IMR-90 (cell line): ENCODE data around the gene ZFX. TPM values are rescaled to one million over a fixed set of nuclear protein-coding genes. Genes with fewer than 3 reads are reported as not detected.

Experiments used
- ATAC-seq: fragments of 200-7000 bp; cut with Tn5 transposase; 2 replicates; pipeline ENCODE4 v1.9.1; 2020; ENCODE audit warnings: low read depth, mild to moderate bottlenecking, moderate library complexity
- BruUV-seq: library from RNA; stranded (reverse); fragments of 400-500 nt; replicated peaks from 2 replicates; lab custom pipeline; 2021; lab: Mats Ljungman, UMichigan
- CTCF ChIA-PET: fragments of 300-600 bp; formaldehyde crosslinking; extraction: SDS; loops from one replicate; lab custom pipeline; 2021; ENCODE audit warnings: antibody characterized with exemption; lab: Yijun Ruan, JAX
- POLR2A ChIA-PET: fragments of 300-600 bp; sonication (Branson Sonifier 250); formaldehyde crosslinking; loops from one replicate; lab custom pipeline; 2022; ENCODE audit warnings: antibody characterized with exemption; ENCODE audit not compliant: unreplicated experiment; lab: Charles Lee
- DNase-seq: peaks from one replicate; pipeline ENCODE4 v3.0.0; 2013
- H2AFZ ChIP-seq: replicated peaks from 2 replicates; pipeline ENCODE3; 2013; ENCODE audit warnings: low read length, mild to moderate bottlenecking; ENCODE audit not compliant: poor library complexity
- H2AK5ac ChIP-seq: 2 replicates; pipeline ENCODE4 v1.6.1; 2013; ENCODE audit warnings: low read depth, low read length, inconsistent platforms
- H2AK9ac ChIP-seq: replicated peaks from 2 replicates; pipeline ENCODE3; 2013; ENCODE audit warnings: mild to moderate bottlenecking, low read depth, low read length, moderate library complexity; ENCODE audit not compliant: poor library complexity
- H2BK120ac ChIP-seq: 2 replicates; pipeline ENCODE4 v1.6.1; 2013; ENCODE audit warnings: low read depth, low read length, inconsistent platforms
- H2BK15ac ChIP-seq: 3 replicates; pipeline ENCODE4 v1.6.1; 2013; ENCODE audit warnings: low read depth, low read length, inconsistent platforms
- H2BK20ac ChIP-seq: 2 replicates; pipeline ENCODE4 v1.6.1; 2013; ENCODE audit warnings: low read depth, mild to moderate bottlenecking, inconsistent platforms, low read length, moderate library complexity
- H2BK5ac ChIP-seq: 2 replicates; pipeline ENCODE4 v1.6.1; 2013; ENCODE audit warnings: mild to moderate bottlenecking, low read depth, low read length, inconsistent platforms; ENCODE audit not compliant: poor library complexity, severe bottlenecking
- H3K14ac ChIP-seq: replicated peaks from 2 replicates; pipeline ENCODE4 v1.6.1; 2013; ENCODE audit warnings: low read depth, low read length, inconsistent platforms
- H3K18ac ChIP-seq: 2 replicates; pipeline ENCODE4 v1.6.1; 2013; ENCODE audit warnings: low read depth, low read length, control low read depth
- H3K23ac ChIP-seq: 2 replicates; pipeline ENCODE4 v1.6.1; 2013; ENCODE audit warnings: low read depth, low read length, inconsistent platforms
- H3K27ac ChIP-seq: 2 replicates; pipeline ENCODE4 v1.5.1; 2013; ENCODE audit warnings: mild to moderate bottlenecking, control low read depth, low read length; ENCODE audit not compliant: insufficient read depth
- H3K27me3 ChIP-seq: 2 replicates; pipeline ENCODE4 v1.6.1; 2013; ENCODE audit warnings: low read length; ENCODE audit not compliant: control insufficient read depth, insufficient read depth
- H3K36me3 ChIP-seq: 2 replicates; pipeline ENCODE4 v1.6.1; 2013; ENCODE audit warnings: low read length, mixed read lengths; ENCODE audit not compliant: control insufficient read depth, insufficient read depth
- H3K4ac ChIP-seq: 2 replicates; pipeline ENCODE4 v1.6.1; 2013; ENCODE audit warnings: low read depth, low read length, inconsistent platforms
- H3K4me1 ChIP-seq: 2 replicates; pipeline ENCODE4 v1.6.1; 2013; ENCODE audit warnings: low read length, mixed read lengths; ENCODE audit not compliant: control insufficient read depth, insufficient read depth
- H3K4me2 ChIP-seq: 2 replicates; pipeline ENCODE4 v1.6.1; 2013; ENCODE audit warnings: low read depth, mild to moderate bottlenecking, control low read depth, low read length, moderate library complexity
- H3K4me3 ChIP-seq: 2 replicates; pipeline ENCODE4 v1.5.1; 2013; ENCODE audit warnings: low read depth, mild to moderate bottlenecking, control low read depth, low read length, moderate library complexity; ENCODE audit not compliant: insufficient read depth
- H3K56ac ChIP-seq: 2 replicates; pipeline ENCODE4 v1.6.1; 2013; ENCODE audit warnings: low read length, inconsistent platforms; ENCODE audit not compliant: insufficient read depth; ENCODE audit errors: extremely low read depth
- H3K79me1 ChIP-seq, 2 experiments: 2 replicates each; pipeline ENCODE4 v1.6.1; 2013; ENCODE audit warnings: low read length in 2 of 2, inconsistent platforms in 1 of 2, low read depth in 1 of 2
- H3K9ac ChIP-seq: 2 replicates; pipeline ENCODE4 v1.6.1; 2013; ENCODE audit warnings: low read depth, low read length, control low read depth
- H3K9me1 ChIP-seq: 2 replicates; pipeline ENCODE4 v1.6.1; 2013; ENCODE audit warnings: low read length, inconsistent platforms; ENCODE audit not compliant: insufficient read depth
- H3K9me3 ChIP-seq: 2 replicates; pipeline ENCODE4 v1.6.1; 2013; ENCODE audit warnings: low read length; ENCODE audit not compliant: control insufficient read depth, insufficient read depth
- H4K20me1 ChIP-seq: 2 replicates; pipeline ENCODE4 v1.6.1; 2013; ENCODE audit warnings: low read length, inconsistent platforms; ENCODE audit not compliant: insufficient read depth
- H4K5ac ChIP-seq: 2 replicates; pipeline ENCODE4 v1.6.1; 2013; ENCODE audit warnings: mild to moderate bottlenecking, low read depth, low read length, control low read depth
- H4K8ac ChIP-seq, 2 experiments: 2 replicates each; pipeline ENCODE4 v1.6.1; 2013; ENCODE audit warnings: low read depth in 2 of 2, low read length in 2 of 2, control low read depth in 1 of 2, inconsistent platforms in 1 of 2
- H4K91ac ChIP-seq: 2 replicates; pipeline ENCODE4 v1.6.1; 2013; ENCODE audit warnings: low read depth, low read length, inconsistent platforms; ENCODE audit not compliant: insufficient read depth
- BHLHE40 ChIP-seq: fragments of 150-350 bp; IDR thresholded peaks from 2 replicates; pipeline ENCODE4 v1.6.1; 2016; ENCODE audit warnings: mild to moderate bottlenecking, low read depth, low read length
- CEBPB ChIP-seq: IDR thresholded peaks from 2 replicates; pipeline ENCODE4 v1.6.1; 2012; ENCODE audit warnings: low read depth, low read length, improper control_type of control experiment
- CHD1 ChIP-seq: IDR thresholded peaks from 2 replicates; pipeline ENCODE4 v1.6.1; 2012; ENCODE audit warnings: low read depth, low read length, improper control_type of control experiment
- CTCF ChIP-seq: conservative IDR thresholded peaks from 2 replicates; pipeline ENCODE4 v1.5.1; 2012; ENCODE audit warnings: mild to moderate bottlenecking, low read depth, low read length, improper control_type of control experiment
- FOS ChIP-seq: fragments of 150-350 bp; IDR thresholded peaks from 2 replicates; pipeline ENCODE4 v1.6.1; 2016; ENCODE audit warnings: low read depth, low read length
- MAFK ChIP-seq: IDR thresholded peaks from 2 replicates; pipeline ENCODE4 v1.6.1; 2012; ENCODE audit warnings: low read depth, low read length, improper control_type of control experiment
- MAZ ChIP-seq: IDR thresholded peaks from 2 replicates; pipeline ENCODE4 v1.6.1; 2012; ENCODE audit warnings: low read depth, mild to moderate bottlenecking, low read length, improper control_type of control experiment, moderate library complexity, borderline replicate concordance
- MXI1 ChIP-seq: IDR thresholded peaks from 2 replicates; pipeline ENCODE4 v1.6.1; 2012; ENCODE audit warnings: low read depth, mild to moderate bottlenecking, low read length, moderate library complexity, borderline replicate concordance
- NFE2L2 ChIP-seq: fragments of 150-350 bp; IDR thresholded peaks from 2 replicates; pipeline ENCODE4 v1.6.1; 2016; ENCODE audit warnings: low read depth, mild to moderate bottlenecking, low read length
- POLR2A ChIP-seq: IDR thresholded peaks from 2 replicates; pipeline ENCODE4 v1.6.1; 2012; ENCODE audit warnings: mild to moderate bottlenecking, low read depth, low read length
- RAD21 ChIP-seq: IDR thresholded peaks from 2 replicates; pipeline ENCODE4 v1.6.1; 2012; ENCODE audit warnings: low read length, improper control_type of control experiment
- RCOR1 ChIP-seq: IDR thresholded peaks from 2 replicates; pipeline ENCODE4 v1.6.1; 2012; ENCODE audit warnings: mild to moderate bottlenecking, low read length, improper control_type of control experiment; ENCODE audit not compliant: insufficient replicate concordance
- RFX5 ChIP-seq: IDR thresholded peaks from 2 replicates; pipeline ENCODE4 v1.8.0; 2012; ENCODE audit warnings: low read depth, mild to moderate bottlenecking, low read length, moderate library complexity
- SMC3 ChIP-seq: fragments of 150-350 bp; IDR thresholded peaks from 2 replicates; pipeline ENCODE4 v1.6.1; 2016; ENCODE audit warnings: low read depth, mild to moderate bottlenecking, antibody characterized with exemption, low read length, moderate library complexity
- USF2 ChIP-seq: fragments of 150-350 bp; IDR thresholded peaks from 2 replicates; pipeline ENCODE4 v1.6.1; 2017; ENCODE audit warnings: mild to moderate bottlenecking, antibody characterized with exemption, low read length, low read depth
- WGBS, 2 experiments: methylation state at CpG; one replicate each; pipeline versions ENCODE4 v1.1.5 to v1.1.7; 2013; ENCODE audit warnings: missing lambda C conversion rate in 2 of 2; ENCODE audit not compliant: insufficient read length in 1 of 2; ENCODE audit errors: extremely low coverage in 2 of 2; 5-methylcytosine and 5-hydroxymethylcytosine counted together
- dilution Hi-C: fragments of 300-500 bp; cut with HindIII; formaldehyde crosslinking; loops from one replicate; pipeline ENCODE4 v1.14.3; 2018; ENCODE audit warnings: low sequenced_read_pairs; ENCODE audit not compliant: unreplicated experiment
- in situ Hi-C: fragments of 300-500 bp; cut with MboI; formaldehyde crosslinking; loops from 3 replicates; pipeline ENCODE4 v1.14.3; 2019; ENCODE audit warnings: low sequenced_read_pairs, inconsistent platforms, mixed read lengths
- intact Hi-C: fragments of 100-400 bp; cut with micrococcal nuclease; formaldehyde crosslinking; loops from 2 replicates; pipeline ENCODE4 v1.10.0; 2022
- polyA plus RNA-seq, 3 experiments: library from polyadenylated mRNA; depleted of rRNA; stranded (reverse); fragments of >200 nt; gene quantifications; 2 replicates each; pipeline ENCODE4 v1.2.3, GENCODE V29; 2012; ENCODE audit warnings: low replicate concordance in 1 of 3
- total RNA-seq: library from RNA; depleted of rRNA; stranded (reverse); fragments of >200 nt; gene quantifications from 2 replicates; pipeline ENCODE4 v1.2.3, GENCODE V29; 2012

Gene ZFX
- total and polyA plus RNA-seq, 2 of the 4 experiments (the other 2 are of a cell fraction): 16.0 to 99.3 TPM

GRCh38 chrX:24150051-24150790, 692 bp downstream of the ZFX start:
- peak; percentile 79 for ATAC-seq
- Histone ChIP-seq H4K5ac (peak overlapping the region; percentile 47; the same call in 1 of the 2 replicates), H4K8ac (peak overlapping the region in 1 of 2 experiments; percentile 48; a peak in 2 of 4 replicates), H3K14ac (peak overlapping the region; percentile 87), H4K20me1 (peaks cover 46% of the 10 kb centered on the region), H3K4me3 (peak overlapping the region; percentile 98), H3K56ac (peak overlapping the region; percentile 90), H2BK120ac (no peak overlapping the region), H3K27me3 (no peaks in the 10 kb centered on the region), H3K36me3 (peaks cover 2% of the 10 kb centered on the region), H4K91ac (peak overlapping the region; percentile 57; the same call in 1 of the 2 replicates), H3K9ac (peak overlapping the region; percentile 97), H3K23ac (peak overlapping the region; percentile 92; the same call in 1 of the 2 replicates), H3K4ac (peak overlapping the region; percentile 83), H3K4me1 (peaks cover 8% of the 10 kb centered on the region), H2AK9ac (peak overlapping the region; percentile 86), H3K18ac (peak overlapping the region; percentile 61), H2BK5ac (peak overlapping the region; percentile 99), H3K9me3 (no peaks in the 10 kb centered on the region), H2AFZ (peak overlapping the region; percentile 86), H2BK20ac (no peak overlapping the region), H3K79me1 (peaks cover 0 to 23% of the 10 kb centered on the region in 2 experiments; a peak in 1 of 4 replicates), H3K27ac (peak overlapping the region; percentile 100), H3K9me1 (peaks cover 7% of the 10 kb centered on the region), H2AK5ac (peak overlapping the region; percentile 16), H3K4me2 (peak overlapping the region; percentile 74), H2BK15ac (no peak overlapping the region)
- BruUV-seq: no TSS peak
- dilution Hi-C loops (no loop called here), intact Hi-C loops (loop anchor here (1.0 to 5.0 kb wide), 4 partner anchors 42 to 243 kb away; partner anchors contain the start of genes APOO, CXorf58 and EIF2S3), in situ Hi-C loops (loop anchor here (25.0 kb wide), 1 partner anchor 463 kb away; no protein-coding TSS in a partner anchor)
- ChIA-PET CTCF (no interaction called here), POLR2A (no interaction called here)
- DNase-seq: peak; percentile 92
- WGBS, 2 experiments: 1% methylated on average over 23 of the region's 79 CpGs; no CpG with 5 or more reads in 1 of the 2 experiments
- no peak for TF ChIP-seq RCOR1
- peak; percentile 45 for TF ChIP-seq RAD21
- no peak for TF ChIP-seq FOS
- TF ChIP-seq CEBPB: no peak
- peak; percentile 33; the same call in 1 of the 2 replicates for TF ChIP-seq SMC3
- TF ChIP-seq USF2: peak; percentile 45
- peak; percentile 61 for TF ChIP-seq CTCF
- TF ChIP-seq POLR2A: peak; percentile 59
- no peak for TF ChIP-seq CHD1
- no peak for TF ChIP-seq RFX5
- peak; percentile 93 for TF ChIP-seq MAZ
- TF ChIP-seq BHLHE40: peak; percentile 56; the same call in 1 of the 2 replicates
- peak; percentile 94 for TF ChIP-seq MXI1
- TF ChIP-seq MAFK: no peak
- no peak for TF ChIP-seq NFE2L2
